HepG2 (cell line): ENCODE measurements around the gene NDC80. TPM values are rescaled to one million over a fixed set of nuclear protein-coding genes. Genes with fewer than 3 reads are reported as not detected.

ENCODE experiments used
- ATAC-seq: fragments of 200-7000 bp; cut with Tn5 transposase; 3 replicates; pipeline ENCODE4 v1.9.1; 2020; ENCODE audit warnings: mild to moderate bottlenecking, moderate library complexity
- BruUV-seq: library from RNA; stranded (reverse); fragments of 400-500 nt; replicated peaks from 2 replicates; lab custom pipeline; 2021; lab: Mats Ljungman, UMichigan
- CTCF ChIA-PET: fragments of 300-600 bp; formaldehyde crosslinking; extraction: SDS; loops from one replicate; lab custom pipeline; 2021; ENCODE audit warnings: low total read pairs, inconsistent platforms, low intra/inter-chr PET ratio; lab: Yijun Ruan, JAX
- POLR2A ChIA-PET: fragments of 350-600 bp; sonication (Branson Sonifier 250); formaldehyde crosslinking; loops from one replicate; lab custom pipeline; 2020; ENCODE audit warnings: antibody characterized with exemption, inconsistent platforms; lab: Yijun Ruan, JAX
- DNase-seq: peaks from one replicate; pipeline ENCODE4 v3.0.0-alpha.2; 2015; ENCODE audit warnings: low spot score
- FAIRE-seq: peaks from 3 replicates; lab custom pipeline; 2011; peaks lifted over from hg19 to GRCh38; lab: Jason Lieb, UNC
- H2AFZ ChIP-seq: one replicate; pipeline ENCODE4 v1.6.1; 2011; ENCODE audit warnings: low read length, inconsistent platforms
- H3K27ac ChIP-seq: fragments of 300-600 bp; 3 replicates; pipeline ENCODE4 v1.8.0; 2011; ENCODE audit warnings: mixed run types, mild to moderate bottlenecking, mixed read lengths, low read length, inconsistent platforms; ENCODE audit not compliant: insufficient read depth; ENCODE audit errors: extremely low read length
- H3K27me3 ChIP-seq, 2 experiments: fragments of 200-600 bp in 1 of 2; 2 replicates in 1 of 2; 3 replicates in 1 of 2; pipeline versions ENCODE4 v1.6.0 to v1.8.0; 2011; ENCODE audit warnings: low read length in 2 of 2, mild to moderate bottlenecking in 2 of 2, moderate library complexity in 2 of 2, inconsistent platforms in 1 of 2; ENCODE audit not compliant: insufficient read depth in 2 of 2, control insufficient read depth in 1 of 2
- H3K36me3 ChIP-seq, 2 experiments: fragments of 200-600 bp in 1 of 2; replicated peaks in 1 of 2; 2 replicates in 1 of 2; 3 replicates in 1 of 2; pipeline versions ENCODE4 v1.5.1 to v1.8.0; 2011; ENCODE audit warnings: low read length in 2 of 2, inconsistent platforms in 1 of 2; ENCODE audit not compliant: insufficient read depth in 2 of 2, control insufficient read depth in 1 of 2
- H3K4me1 ChIP-seq: 2 replicates; pipeline ENCODE4 v1.5.1; 2012; ENCODE audit warnings: low read length, inconsistent platforms; ENCODE audit not compliant: insufficient read depth
- H3K4me2 ChIP-seq: 2 replicates; pipeline ENCODE4 v1.6.0; 2011; ENCODE audit warnings: low read depth, low read length, inconsistent platforms
- H3K4me3 ChIP-seq, 3 experiments: fragments of 200-600 bp in 1 of 3; sonication (generic), shearing (Covaris generic) in 1 of 3; replicated peaks in 1 of 3; 2 replicates each; pipeline ENCODE4 v1.5.1; 2011 to 2016; ENCODE audit warnings: low read length in 3 of 3, inconsistent platforms in 2 of 3, low read depth in 2 of 3, mild to moderate bottlenecking in 2 of 3, control low read depth in 1 of 3, mixed read lengths in 1 of 3; ENCODE audit not compliant: insufficient read depth in 1 of 3
- H3K79me2 ChIP-seq: one replicate; pipeline ENCODE4 v1.6.1; 2011; ENCODE audit warnings: low read length, inconsistent platforms; ENCODE audit not compliant: insufficient read depth
- H3K9ac ChIP-seq: 2 replicates; pipeline ENCODE4 v1.6.0; 2011; ENCODE audit warnings: mild to moderate bottlenecking, low read depth, low read length, inconsistent platforms; ENCODE audit not compliant: insufficient read depth
- H3K9me3 ChIP-seq: 2 replicates; pipeline ENCODE4 v1.5.1; 2012; ENCODE audit warnings: mild to moderate bottlenecking, low read length
- H4K20me1 ChIP-seq: 2 replicates; pipeline ENCODE4 v1.6.0; 2011; ENCODE audit warnings: inconsistent platforms, mild to moderate bottlenecking, low read length, moderate library complexity; ENCODE audit not compliant: insufficient read depth
- GRHL1 ChIP-seq: sonication (generic); formaldehyde crosslinking; conservative IDR thresholded peaks from 2 replicates; pipeline ENCODE4 v1.8.0; 2022; ENCODE audit warnings: missing genetic modification reagents
- PCBP1 ChIP-seq: fragments of 200-400 bp; formaldehyde crosslinking; IDR thresholded peaks from 2 replicates; pipeline ENCODE4 v1.6.1; 2017; ENCODE audit warnings: mild to moderate bottlenecking, low read depth, low read length, borderline replicate concordance
- ZBTB38 ChIP-seq: sonication (generic); formaldehyde crosslinking; IDR thresholded peaks from 2 replicates; pipeline ENCODE4 v1.5.1; 2020; ENCODE audit warnings: mild to moderate bottlenecking, missing genetic modification reagents
- ZNF777 ChIP-seq: sonication (generic); formaldehyde crosslinking; IDR thresholded peaks from 2 replicates; pipeline ENCODE4 v1.4.0; 2020; ENCODE audit warnings: missing genetic modification reagents
- ZNF816 ChIP-seq: sonication (generic); formaldehyde crosslinking; IDR thresholded peaks from 2 replicates; pipeline ENCODE4 v1.8.0; 2022; ENCODE audit warnings: missing genetic modification reagents, mild to moderate bottlenecking, borderline replicate concordance
- ZSCAN22 ChIP-seq: sonication (generic); formaldehyde crosslinking; IDR thresholded peaks from 2 replicates; pipeline ENCODE4 v1.4.0; 2020; ENCODE audit warnings: mild to moderate bottlenecking, missing genetic modification reagents
- WGBS: methylation state at CpG from one replicate; pipeline ENCODE4 v1.1.6; 2017; ENCODE audit warnings: low lambda C conversion rate; 5-methylcytosine and 5-hydroxymethylcytosine counted together
- in situ Hi-C: cut with HindIII; loops from 2 replicates; pipeline ENCODE4 v1.10.0; 2017; ENCODE audit warnings: low pct_unique_long_range_greater_than_20kb; ENCODE audit not compliant: extremely low pct_ligation_motif_present
- intact Hi-C: fragments of 100-400 bp; cut with micrococcal nuclease; formaldehyde crosslinking; loops from one replicate; pipeline ENCODE4 v1.10.0; 2022; ENCODE audit not compliant: unreplicated experiment
- polyA plus RNA-seq, 8 experiments: library from polyadenylated mRNA; depleted of rRNA in 3 of 8; stranded (reverse) in 7 of 8; unstranded in 1 of 8; fragments of >200 nt; fragmentation: Illumina TruSeq in 4 of 8; extraction: Trizol in 4 of 8; gene quantifications; 2 replicates each; pipeline versions ENCODE4 v1.2.1 to v1.2.3, GENCODE V29; 2011 to 2016; ENCODE audit warnings: low read depth in 4 of 8, missing spikeins in 1 of 8, mixed read lengths in 1 of 8; ENCODE audit not compliant: insufficient read depth in 1 of 8
- total RNA-seq, 5 experiments: library from RNA; depleted of rRNA; stranded (reverse); fragments of >200 nt; fragmentation: Illumina TruSeq; extraction: Trizol; gene quantifications; 2 replicates each; pipeline ENCODE4 v1.2.3, GENCODE V29; 2016; ENCODE audit warnings: low read depth in 1 of 5
- TF ChIP-seq, protein P1 (sequence below): sonication (generic); formaldehyde crosslinking; IDR thresholded peaks from 2 replicates; pipeline ENCODE4 v1.5.0; 2020; ENCODE audit warnings: missing genetic modification reagents
- TF ChIP-seq, protein P2 (sequence below): IDR thresholded peaks from 2 replicates; pipeline ENCODE4 v1.6.1; 2016; ENCODE audit warnings: low read depth, control low read depth
- TF ChIP-seq, protein P3 (sequence below): IDR thresholded peaks from 2 replicates; pipeline ENCODE4 v1.6.1; 2016; ENCODE audit warnings: low read depth, missing genetic modification reagents, missing compliant biosample characterization

Gene NDC80
- total and polyA plus RNA-seq, 2 of the 13 experiments (the other 11 are each of a cell fraction or from before 2014, with no cell fraction given): 9.6 to 33.0 TPM

- H3K4me2 ChIP-seq: no peak overlapping the region
- no peaks in the 10 kb centered on the region for H3K9me3 ChIP-seq
- H3K9ac ChIP-seq: no peak overlapping the region
- peaks cover 0 to 6% of the 10 kb centered on the region in 2 experiments; a peak in 2 of 5 replicates for H3K36me3 ChIP-seq
- DNase-seq: no peak
- H3K4me1 ChIP-seq: no peaks in the 10 kb centered on the region
- TF ChIP-seq ZNF816 (no peak), GRHL1 (CRISPR knock-in tag) (no peak), ZSCAN22 (CRISPR knock-in tag) (no peak), ZNF777 (CRISPR knock-in tag) (no peak), PCBP1 (no peak), ZBTB38 (no peak)
- TF ChIP-seq, protein P1, sequence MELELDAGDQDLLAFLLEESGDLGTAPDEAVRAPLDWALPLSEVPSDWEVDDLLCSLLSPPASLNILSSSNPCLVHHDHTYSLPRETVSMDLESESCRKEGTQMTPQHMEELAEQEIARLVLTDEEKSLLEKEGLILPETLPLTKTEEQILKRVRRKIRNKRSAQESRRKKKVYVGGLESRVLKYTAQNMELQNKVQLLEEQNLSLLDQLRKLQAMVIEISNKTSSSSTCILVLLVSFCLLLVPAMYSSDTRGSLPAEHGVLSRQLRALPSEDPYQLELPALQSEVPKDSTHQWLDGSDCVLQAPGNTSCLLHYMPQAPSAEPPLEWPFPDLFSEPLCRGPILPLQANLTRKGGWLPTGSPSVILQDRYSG (CRISPR knock-in tag): no peak
- TF ChIP-seq, protein P2, sequence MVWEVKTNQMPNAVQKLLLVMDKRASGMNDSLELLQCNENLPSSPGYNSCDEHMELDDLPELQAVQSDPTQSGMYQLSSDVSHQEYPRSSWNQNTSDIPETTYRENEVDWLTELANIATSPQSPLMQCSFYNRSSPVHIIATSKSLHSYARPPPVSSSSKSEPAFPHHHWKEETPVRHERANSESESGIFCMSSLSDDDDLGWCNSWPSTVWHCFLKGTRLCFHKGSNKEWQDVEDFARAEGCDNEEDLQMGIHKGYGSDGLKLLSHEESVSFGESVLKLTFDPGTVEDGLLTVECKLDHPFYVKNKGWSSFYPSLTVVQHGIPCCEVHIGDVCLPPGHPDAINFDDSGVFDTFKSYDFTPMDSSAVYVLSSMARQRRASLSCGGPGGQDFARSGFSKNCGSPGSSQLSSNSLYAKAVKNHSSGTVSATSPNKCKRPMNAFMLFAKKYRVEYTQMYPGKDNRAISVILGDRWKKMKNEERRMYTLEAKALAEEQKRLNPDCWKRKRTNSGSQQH: no peak
- TF ChIP-seq, protein P3, sequence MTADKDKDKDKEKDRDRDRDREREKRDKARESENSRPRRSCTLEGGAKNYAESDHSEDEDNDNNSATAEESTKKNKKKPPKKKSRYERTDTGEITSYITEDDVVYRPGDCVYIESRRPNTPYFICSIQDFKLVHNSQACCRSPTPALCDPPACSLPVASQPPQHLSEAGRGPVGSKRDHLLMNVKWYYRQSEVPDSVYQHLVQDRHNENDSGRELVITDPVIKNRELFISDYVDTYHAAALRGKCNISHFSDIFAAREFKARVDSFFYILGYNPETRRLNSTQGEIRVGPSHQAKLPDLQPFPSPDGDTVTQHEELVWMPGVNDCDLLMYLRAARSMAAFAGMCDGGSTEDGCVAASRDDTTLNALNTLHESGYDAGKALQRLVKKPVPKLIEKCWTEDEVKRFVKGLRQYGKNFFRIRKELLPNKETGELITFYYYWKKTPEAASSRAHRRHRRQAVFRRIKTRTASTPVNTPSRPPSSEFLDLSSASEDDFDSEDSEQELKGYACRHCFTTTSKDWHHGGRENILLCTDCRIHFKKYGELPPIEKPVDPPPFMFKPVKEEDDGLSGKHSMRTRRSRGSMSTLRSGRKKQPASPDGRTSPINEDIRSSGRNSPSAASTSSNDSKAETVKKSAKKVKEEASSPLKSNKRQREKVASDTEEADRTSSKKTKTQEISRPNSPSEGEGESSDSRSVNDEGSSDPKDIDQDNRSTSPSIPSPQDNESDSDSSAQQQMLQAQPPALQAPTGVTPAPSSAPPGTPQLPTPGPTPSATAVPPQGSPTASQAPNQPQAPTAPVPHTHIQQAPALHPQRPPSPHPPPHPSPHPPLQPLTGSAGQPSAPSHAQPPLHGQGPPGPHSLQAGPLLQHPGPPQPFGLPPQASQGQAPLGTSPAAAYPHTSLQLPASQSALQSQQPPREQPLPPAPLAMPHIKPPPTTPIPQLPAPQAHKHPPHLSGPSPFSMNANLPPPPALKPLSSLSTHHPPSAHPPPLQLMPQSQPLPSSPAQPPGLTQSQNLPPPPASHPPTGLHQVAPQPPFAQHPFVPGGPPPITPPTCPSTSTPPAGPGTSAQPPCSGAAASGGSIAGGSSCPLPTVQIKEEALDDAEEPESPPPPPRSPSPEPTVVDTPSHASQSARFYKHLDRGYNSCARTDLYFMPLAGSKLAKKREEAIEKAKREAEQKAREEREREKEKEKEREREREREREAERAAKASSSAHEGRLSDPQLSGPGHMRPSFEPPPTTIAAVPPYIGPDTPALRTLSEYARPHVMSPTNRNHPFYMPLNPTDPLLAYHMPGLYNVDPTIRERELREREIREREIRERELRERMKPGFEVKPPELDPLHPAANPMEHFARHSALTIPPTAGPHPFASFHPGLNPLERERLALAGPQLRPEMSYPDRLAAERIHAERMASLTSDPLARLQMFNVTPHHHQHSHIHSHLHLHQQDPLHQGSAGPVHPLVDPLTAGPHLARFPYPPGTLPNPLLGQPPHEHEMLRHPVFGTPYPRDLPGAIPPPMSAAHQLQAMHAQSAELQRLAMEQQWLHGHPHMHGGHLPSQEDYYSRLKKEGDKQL: no peak
- no peaks in the 10 kb centered on the region for H3K79me2 ChIP-seq
- no peak for FAIRE-seq
- no peak overlapping the region for H3K4me3 ChIP-seq
- H4K20me1 ChIP-seq: no peaks in the 10 kb centered on the region
- no TSS peak for BruUV-seq
- WGBS: 93% methylated on average over 4 of the region's 4 CpGs
- H3K27me3 ChIP-seq: no peaks in the 10 kb centered on the region
- intact Hi-C loops (no loop called here), in situ Hi-C loops (loop anchor here (25.0 kb wide), 1 partner anchor 1692 kb away; no protein-coding TSS in a partner anchor)
- CTCF ChIA-PET: no interaction called here
- ATAC-seq: no peak
- no peak overlapping the region for H3K27ac ChIP-seq
- POLR2A ChIA-PET: interaction anchor here (0.8 kb wide), 1 partner anchor 16 kb away, joined by 3 read pairs; the partner anchor contains the start of genes METTL4 and NDC80
- no peak overlapping the region for H2AFZ ChIP-seq
Observed at GRCh38 chr18:2554696-2555095, 16.7 kb upstream of the NDC80 start.
